LNCaP clone FGC (cell line): ENCODE results near the gene CDK5R2.

Experiments used
- DNase-seq: peaks from one replicate; pipeline ENCODE4 v3.0.0-alpha.2; 2011; ENCODE audit warnings: low read depth
- H3K4me3 ChIP-seq: 2 replicates; pipeline ENCODE4 v1.5.1; 2011; ENCODE audit warnings: mild to moderate bottlenecking, low read depth, low read length, control low read depth
- TF ChIP-seq, protein P1 (sequence below): IDR thresholded peaks from 2 replicates; pipeline ENCODE4 v1.5.1; 2012; ENCODE audit warnings: mild to moderate bottlenecking; ENCODE audit not compliant: control insufficient read depth, insufficient read depth; ENCODE audit errors: extremely low read depth

The CDK5R2 gene

DNA sequence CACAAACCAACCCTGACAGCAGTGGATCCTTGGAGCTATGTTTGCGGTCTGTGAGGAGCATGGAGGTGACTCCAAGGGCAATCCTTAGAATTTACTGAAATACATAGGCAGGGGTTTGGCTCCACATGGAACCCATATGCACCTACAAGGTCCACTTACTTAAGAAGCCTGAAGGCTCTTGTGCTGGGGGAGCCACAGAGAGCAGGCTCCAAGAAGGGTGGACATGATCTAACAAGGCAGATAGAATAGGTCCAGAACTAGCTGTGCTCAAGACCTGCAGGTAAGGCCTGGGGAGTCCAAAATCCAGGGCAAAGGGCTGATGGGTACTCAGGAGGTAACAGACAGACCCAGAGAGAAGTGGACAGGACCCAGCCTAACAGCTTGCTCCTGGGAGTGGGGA lies 1.2 kb upstream of the CDK5R2 start:
- TF ChIP-seq, protein P1, sequence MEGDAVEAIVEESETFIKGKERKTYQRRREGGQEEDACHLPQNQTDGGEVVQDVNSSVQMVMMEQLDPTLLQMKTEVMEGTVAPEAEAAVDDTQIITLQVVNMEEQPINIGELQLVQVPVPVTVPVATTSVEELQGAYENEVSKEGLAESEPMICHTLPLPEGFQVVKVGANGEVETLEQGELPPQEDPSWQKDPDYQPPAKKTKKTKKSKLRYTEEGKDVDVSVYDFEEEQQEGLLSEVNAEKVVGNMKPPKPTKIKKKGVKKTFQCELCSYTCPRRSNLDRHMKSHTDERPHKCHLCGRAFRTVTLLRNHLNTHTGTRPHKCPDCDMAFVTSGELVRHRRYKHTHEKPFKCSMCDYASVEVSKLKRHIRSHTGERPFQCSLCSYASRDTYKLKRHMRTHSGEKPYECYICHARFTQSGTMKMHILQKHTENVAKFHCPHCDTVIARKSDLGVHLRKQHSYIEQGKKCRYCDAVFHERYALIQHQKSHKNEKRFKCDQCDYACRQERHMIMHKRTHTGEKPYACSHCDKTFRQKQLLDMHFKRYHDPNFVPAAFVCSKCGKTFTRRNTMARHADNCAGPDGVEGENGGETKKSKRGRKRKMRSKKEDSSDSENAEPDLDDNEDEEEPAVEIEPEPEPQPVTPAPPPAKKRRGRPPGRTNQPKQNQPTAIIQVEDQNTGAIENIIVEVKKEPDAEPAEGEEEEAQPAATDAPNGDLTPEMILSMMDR, result no peak
- DNase-seq, result no peak
- no peak overlapping the region for H3K4me3 ChIP-seq

DNA sequence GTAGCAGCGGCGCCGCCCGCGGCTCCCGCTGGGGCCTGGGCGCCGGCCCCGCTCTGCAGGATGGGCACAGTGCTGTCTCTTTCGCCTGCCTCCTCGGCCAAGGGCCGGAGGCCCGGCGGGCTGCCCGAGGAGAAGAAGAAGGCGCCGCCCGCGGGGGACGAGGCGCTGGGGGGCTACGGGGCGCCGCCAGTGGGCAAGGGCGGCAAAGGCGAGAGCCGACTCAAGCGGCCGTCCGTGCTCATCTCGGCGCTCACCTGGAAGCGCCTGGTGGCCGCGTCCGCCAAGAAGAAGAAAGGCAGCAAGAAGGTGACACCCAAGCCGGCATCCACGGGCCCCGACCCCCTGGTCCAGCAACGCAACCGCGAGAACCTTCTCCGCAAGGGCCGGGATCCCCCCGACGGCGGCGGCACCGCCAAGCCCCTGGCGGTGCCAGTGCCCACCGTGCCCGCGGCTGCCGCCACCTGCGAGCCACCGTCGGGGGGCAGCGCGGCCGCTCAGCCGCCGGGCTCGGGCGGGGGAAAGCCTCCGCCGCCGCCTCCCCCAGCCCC lies 369 bp downstream of the CDK5R2 start:
- H3K4me3 ChIP-seq, result no peak overlapping the region; the same call in 1 of the 2 replicates
- TF ChIP-seq, protein P1, result no peak
- DNase-seq, result no peak

DNA sequence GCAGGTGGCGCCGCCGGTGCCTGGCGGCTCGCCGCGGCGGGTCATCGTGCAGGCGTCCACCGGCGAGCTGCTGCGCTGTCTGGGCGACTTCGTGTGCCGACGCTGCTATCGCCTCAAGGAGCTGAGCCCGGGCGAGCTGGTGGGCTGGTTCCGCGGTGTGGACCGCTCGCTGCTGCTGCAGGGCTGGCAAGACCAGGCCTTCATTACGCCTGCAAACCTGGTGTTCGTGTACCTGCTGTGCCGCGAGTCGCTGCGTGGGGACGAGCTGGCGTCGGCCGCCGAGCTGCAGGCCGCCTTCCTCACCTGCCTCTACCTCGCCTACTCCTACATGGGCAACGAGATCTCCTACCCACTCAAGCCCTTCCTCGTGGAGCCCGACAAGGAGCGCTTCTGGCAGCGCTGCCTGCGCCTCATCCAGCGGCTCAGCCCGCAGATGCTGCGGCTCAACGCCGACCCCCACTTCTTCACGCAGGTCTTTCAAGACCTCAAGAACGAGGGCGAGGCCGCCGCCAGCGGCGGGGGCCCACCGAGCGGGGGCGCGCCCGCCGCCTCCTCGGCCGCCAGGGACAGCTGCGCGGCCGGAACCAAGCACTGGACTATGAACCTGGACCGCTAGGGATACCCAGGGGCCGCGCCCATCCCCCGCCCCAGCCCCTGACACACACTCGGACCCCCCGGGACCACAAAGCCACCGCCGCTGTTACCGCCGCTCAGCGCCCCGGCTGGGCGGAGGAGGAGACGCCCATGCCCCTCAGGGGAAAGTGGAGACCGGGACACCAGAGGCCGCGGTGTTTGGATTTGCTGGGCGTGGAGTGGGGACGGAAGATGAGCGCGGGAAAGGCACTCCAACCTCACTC lies 1.1 kb downstream of the CDK5R2 start:
- no peak overlapping the region for H3K4me3 ChIP-seq
- no peak for DNase-seq
- TF ChIP-seq, protein P1, result no peak

DNA sequence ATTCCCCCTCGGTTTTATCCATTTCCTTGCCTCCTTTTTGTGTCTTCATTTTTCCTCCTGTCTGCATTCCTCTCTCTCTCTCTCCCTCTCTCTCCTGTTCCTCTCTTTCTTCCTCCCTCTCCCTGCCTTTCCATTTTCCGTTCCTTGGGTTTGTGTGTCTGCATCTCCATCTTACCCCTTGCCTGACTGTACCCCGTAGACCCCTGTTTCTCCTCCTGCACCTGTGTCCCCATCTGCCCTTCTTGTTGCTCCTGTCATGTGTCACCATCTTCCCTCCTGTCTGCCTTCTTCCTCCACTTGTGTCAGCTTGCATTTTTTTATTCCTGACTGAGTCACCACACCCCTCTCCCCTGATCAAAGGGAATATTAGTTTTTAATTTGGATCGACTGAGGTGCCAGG lies 1.8 kb downstream of the CDK5R2 start:
- no peak overlapping the region for H3K4me3 ChIP-seq
- no peak for DNase-seq
- TF ChIP-seq, protein P1, result no peak

DNA sequence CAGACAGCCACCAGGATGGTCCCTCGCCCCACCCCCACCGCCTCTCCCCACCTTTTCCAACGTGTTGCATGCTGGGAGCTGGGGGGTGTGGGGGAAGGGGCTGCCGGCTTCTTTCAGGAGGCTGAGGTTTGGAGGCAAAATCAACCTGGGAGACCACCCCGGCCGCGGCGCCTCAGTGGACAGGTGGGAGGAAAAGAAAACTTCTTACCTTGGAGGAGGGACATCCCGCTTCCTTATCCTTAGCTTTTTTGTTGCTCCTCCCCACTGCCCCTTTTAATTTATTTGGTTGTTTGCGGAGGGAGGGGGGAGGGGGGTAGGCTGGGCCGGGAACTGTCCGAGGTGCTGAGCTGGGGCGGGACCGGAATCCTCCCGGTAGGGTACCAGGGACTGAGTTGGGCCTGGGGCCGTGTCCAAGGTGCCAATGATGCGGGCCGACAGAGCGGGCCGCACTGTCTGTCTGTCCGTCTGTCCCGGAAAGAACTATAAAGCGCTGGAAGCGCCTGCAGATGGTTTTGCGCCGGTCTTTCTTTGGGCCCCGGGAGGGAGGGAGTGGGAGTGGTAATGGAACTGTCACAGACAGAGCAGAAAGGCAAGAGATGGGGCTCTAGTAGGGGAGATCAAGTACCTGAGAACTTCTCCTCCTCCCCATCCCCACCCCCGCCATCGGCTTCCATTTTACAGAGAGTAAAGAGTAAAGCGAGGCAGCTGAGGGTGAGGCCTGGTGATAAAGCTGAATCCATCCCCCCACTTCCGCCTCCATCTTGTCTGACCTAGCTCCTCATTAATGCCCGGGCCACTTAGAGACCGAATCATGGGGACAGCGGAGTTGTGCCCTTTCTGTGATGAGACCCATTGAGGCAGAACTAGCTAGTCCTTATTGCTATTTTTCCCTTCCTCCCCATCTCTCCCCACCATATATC lies 2.4 kb downstream of the CDK5R2 start:
- TF ChIP-seq, protein P1, result no peak
- H3K4me3 ChIP-seq, result no peak overlapping the region
- DNase-seq, result no peak

DNA sequence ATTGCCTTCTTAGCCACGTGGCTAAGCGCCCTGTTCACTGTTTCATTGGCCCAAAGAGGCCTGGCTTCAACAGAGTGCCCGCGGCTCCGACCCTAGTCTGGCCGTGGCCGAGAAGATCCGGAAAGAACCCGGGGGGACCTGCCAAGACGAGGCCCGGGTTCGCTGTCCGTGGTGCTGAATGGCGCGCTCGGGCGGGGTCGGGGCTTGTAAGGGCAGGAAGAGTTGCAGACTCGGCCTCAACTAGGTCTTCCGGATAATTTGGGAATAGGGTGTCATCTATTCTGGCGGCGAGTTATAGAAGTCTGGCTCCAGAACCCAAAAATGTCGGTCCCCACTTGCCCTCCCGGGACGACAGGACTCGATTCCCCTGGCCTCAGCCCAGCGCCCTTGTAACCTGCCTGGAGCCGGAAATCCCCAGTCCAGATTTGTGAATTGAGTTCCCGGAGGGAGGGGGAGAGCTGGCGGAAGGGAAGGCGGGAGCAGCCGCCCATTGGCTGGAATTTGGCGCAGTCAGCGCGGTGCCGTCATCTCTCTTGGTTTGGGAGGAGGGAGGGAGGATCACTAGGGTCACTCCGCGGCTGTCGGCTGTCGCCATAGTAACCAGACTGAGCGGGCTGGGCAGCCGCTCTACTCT lies 3.5 kb downstream of the CDK5R2 start:
- no peak for DNase-seq
- TF ChIP-seq, protein P1, result no peak
- no peak overlapping the region for H3K4me3 ChIP-seq
